ENCODE data around the gene BTNL9. TPM values are rescaled to one million over a fixed set of nuclear protein-coding genes. Genes with fewer than 3 reads are reported as not detected.

The BTNL9 gene
- total and polyA plus RNA-seq, 9 of the 15 experiments (the other 6 are each of a cell fraction or from before 2014, with no cell fraction given) = 3.7 to 86.7 (median 29.4) TPM

DNA sequence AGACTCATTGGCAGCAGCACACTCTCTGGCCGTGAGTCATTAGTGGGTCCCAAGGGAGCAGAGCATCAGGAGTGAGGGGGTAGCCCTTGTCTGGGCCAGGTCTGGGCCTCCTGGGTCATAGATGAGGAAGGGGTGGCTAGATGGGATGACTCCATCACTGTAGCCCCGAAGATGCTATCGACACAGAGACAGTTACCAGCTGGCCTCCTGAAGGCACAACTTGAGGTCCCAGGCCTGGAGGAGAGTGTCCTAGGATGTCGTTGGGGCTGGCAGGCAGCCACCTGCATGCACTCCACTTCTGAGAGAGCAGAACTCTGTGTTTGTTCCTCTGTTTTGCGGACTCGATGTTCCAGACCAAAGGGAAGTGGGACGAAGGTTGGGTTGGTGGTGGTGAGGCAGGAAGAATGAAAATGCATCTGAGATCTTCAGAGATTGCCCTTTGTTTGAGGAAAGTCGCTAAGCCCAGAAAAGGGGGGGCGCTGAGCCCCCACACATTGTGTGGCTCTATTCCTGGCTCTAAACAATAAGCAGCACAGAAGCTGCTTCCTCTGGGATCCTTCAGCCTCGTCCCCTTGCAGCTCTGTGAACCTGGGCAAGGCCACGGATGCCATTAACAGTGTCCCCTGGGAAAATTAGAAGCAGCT, 4.7 kb downstream of the BTNL9 start (continued):
- TF ChIP-seq SOX6 (IDR thresholded peaks at IDR 0.05) (peak; percentile 60; the same call in 1 of the 2 replicates), FOSL1 (tag; conservative IDR thresholded peaks at IDR 0.05) (no peak), CREB1 (IDR thresholded peaks at IDR 0.05) (no peak), CREB1 (CRISPR knock-in tag; IDR thresholded peaks at IDR 0.05) (no peak), CHD4 (IDR thresholded peaks at IDR 0.05; ENCODE audit: insufficient read depth, insufficient replicate concordance, low read depth, low read length, poor library complexity, severe bottlenecking) (no peak), RBM39 (optimal IDR thresholded peaks at IDR 0.05; ENCODE audit: low read depth, low read length) (no peak), NUFIP1 (IDR thresholded peaks at IDR 0.05; ENCODE audit: partially characterized antibody) (no peak)
- TF ChIP-seq, protein P1, sequence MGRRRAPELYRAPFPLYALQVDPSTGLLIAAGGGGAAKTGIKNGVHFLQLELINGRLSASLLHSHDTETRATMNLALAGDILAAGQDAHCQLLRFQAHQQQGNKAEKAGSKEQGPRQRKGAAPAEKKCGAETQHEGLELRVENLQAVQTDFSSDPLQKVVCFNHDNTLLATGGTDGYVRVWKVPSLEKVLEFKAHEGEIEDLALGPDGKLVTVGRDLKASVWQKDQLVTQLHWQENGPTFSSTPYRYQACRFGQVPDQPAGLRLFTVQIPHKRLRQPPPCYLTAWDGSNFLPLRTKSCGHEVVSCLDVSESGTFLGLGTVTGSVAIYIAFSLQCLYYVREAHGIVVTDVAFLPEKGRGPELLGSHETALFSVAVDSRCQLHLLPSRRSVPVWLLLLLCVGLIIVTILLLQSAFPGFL (CRISPR knock-in tag; IDR thresholded peaks at IDR 0.05) = no peak
- TF ChIP-seq, protein P2, sequence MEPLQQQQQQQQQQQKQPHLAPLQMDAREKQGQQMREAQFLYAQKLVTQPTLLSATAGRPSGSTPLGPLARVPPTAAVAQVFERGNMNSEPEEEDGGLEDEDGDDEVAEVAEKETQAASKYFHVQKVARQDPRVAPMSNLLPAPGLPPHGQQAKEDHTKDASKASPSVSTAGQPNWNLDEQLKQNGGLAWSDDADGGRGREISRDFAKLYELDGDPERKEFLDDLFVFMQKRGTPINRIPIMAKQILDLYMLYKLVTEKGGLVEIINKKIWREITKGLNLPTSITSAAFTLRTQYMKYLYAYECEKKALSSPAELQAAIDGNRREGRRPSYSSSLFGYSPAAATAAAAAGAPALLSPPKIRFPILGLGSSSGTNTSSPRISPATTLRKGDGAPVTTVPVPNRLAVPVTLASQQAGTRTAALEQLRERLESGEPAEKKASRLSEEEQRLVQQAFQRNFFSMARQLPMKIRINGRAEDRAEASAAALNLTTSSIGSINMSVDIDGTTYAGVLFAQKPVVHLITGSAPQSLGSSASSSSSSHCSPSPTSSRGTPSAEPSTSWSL (CRISPR knock-in tag; IDR thresholded peaks at IDR 0.05; ENCODE audit: borderline replicate concordance) = no peak
